ENCODE results near the gene BARD1. TPM values are rescaled to one million over a fixed set of nuclear protein-coding genes. Genes with fewer than 3 reads are reported as not detected.
"Not testable (repeated sequence)": the region's sequence is repeated elsewhere in the genome, so short reads cannot be mapped to it uniquely, and the experiment has no call there.

Gene BARD1
- total RNA-seq, 4 donors from 2014 or later: 5.3 to 11.3 (median 8.3) TPM

- no peak for DNase-seq
- no peaks in the 10 kb centered on the region for H3K27me3 ChIP-seq
- intact Hi-C loops (cut with DNase I; ENCODE audit: low total_unique reads): no loop called here
- no peaks in the 10 kb centered on the region for H3K9me3 ChIP-seq
- H3K4me1 ChIP-seq: no peaks in the 10 kb centered on the region
- in situ Hi-C loops (cut with MboI; ENCODE audit: low sequenced_read_pairs in 4 of 4): no loop called here
- no peak overlapping the region for H3K27ac ChIP-seq
- H3K4me3 ChIP-seq: no peak overlapping the region
- TF ChIP-seq CTCF (IDR thresholded peaks at IDR 0.05 in 4 of 5, conservative IDR thresholded peaks at IDR 0.05 in 1 of 5) (no peak), POLR2A (IDR thresholded peaks at IDR 0.05) (no peak)
- H3K36me3 ChIP-seq: no peaks in the 10 kb centered on the region
- no peak for ATAC-seq
Measured at GRCh38 chr2:214706986-214707385, 102.5 kb downstream of the BARD1 start.

- no peak for DNase-seq
- in situ Hi-C loops (cut with MboI; ENCODE audit: low sequenced_read_pairs in 4 of 4): no loop called here
- Histone ChIP-seq H3K27ac (no peak overlapping the region), H3K4me1 (no peaks in the 10 kb centered on the region), H3K27me3 (no peaks in the 10 kb centered on the region), H3K9me3 (no peaks in the 10 kb centered on the region), H3K4me3 (no peak overlapping the region), H3K36me3 (no peaks in the 10 kb centered on the region)
- TF ChIP-seq POLR2A (IDR thresholded peaks at IDR 0.05): no peak
- TF ChIP-seq CTCF (IDR thresholded peaks at IDR 0.05 in 4 of 5, conservative IDR thresholded peaks at IDR 0.05 in 1 of 5): no peak
- intact Hi-C loops (cut with DNase I; ENCODE audit: low total_unique reads): no loop called here
- ATAC-seq: no peak
Measured at GRCh38 chr2:214699236-214699635, 110.2 kb downstream of the BARD1 start.

GRCh38 chr2:214696681-214697080, 112.8 kb downstream of the BARD1 start:
- in situ Hi-C loops (cut with MboI; ENCODE audit: low sequenced_read_pairs in 4 of 4) (no loop called here), intact Hi-C loops (cut with DNase I; ENCODE audit: low total_unique reads) (no loop called here)
- no peak for DNase-seq
- TF ChIP-seq POLR2A (IDR thresholded peaks at IDR 0.05): no peak
- TF ChIP-seq CTCF (IDR thresholded peaks at IDR 0.05 in 4 of 5, conservative IDR thresholded peaks at IDR 0.05 in 1 of 5): no peak
- Histone ChIP-seq H3K36me3 (no peaks in the 10 kb centered on the region), H3K9me3 (no peaks in the 10 kb centered on the region), H3K27ac (no peak overlapping the region), H3K27me3 (no peaks in the 10 kb centered on the region), H3K4me1 (no peaks in the 10 kb centered on the region), H3K4me3 (no peak overlapping the region)
- ATAC-seq: no peak

- no peaks in the 10 kb centered on the region for H3K9me3 ChIP-seq
- in situ Hi-C loops (cut with MboI; ENCODE audit: low sequenced_read_pairs in 4 of 4): no loop called here
- no peak overlapping the region for H3K27ac ChIP-seq
- no peak overlapping the region for H3K4me3 ChIP-seq
- H3K36me3 ChIP-seq: no peaks in the 10 kb centered on the region
- no peaks in the 10 kb centered on the region for H3K27me3 ChIP-seq
- DNase-seq: no peak
- H3K4me1 ChIP-seq: no peaks in the 10 kb centered on the region
- no peak for TF ChIP-seq POLR2A (IDR thresholded peaks at IDR 0.05)
- no peak for TF ChIP-seq CTCF (IDR thresholded peaks at IDR 0.05 in 4 of 5, conservative IDR thresholded peaks at IDR 0.05 in 1 of 5)
- ATAC-seq: no peak
- intact Hi-C loops (cut with DNase I; ENCODE audit: low total_unique reads): no loop called here
Measured at GRCh38 chr2:214695789-214696188, 113.7 kb downstream of the BARD1 start.

GRCh38 chr2:214683557-214683956, 125.9 kb downstream of the BARD1 start:
- intact Hi-C loops (cut with DNase I; ENCODE audit: low total_unique reads); H3K4me1 ChIP-seq; H3K27me3 ChIP-seq; DNase-seq; H3K36me3 ChIP-seq; H3K9me3 ChIP-seq; ATAC-seq; in situ Hi-C loops (cut with MboI; ENCODE audit: low sequenced_read_pairs in 4 of 4); H3K27ac ChIP-seq: not testable (repeated sequence)
- peak overlapping the region in 2 of 4 donors; percentile 24 to 35 for H3K4me3 ChIP-seq

Data from gastrocnemius medialis (tissue), 4 donors.